ENCODE data around the gene TBC1D32.
A peak's percentile ranks its signal among the peaks of the same experiment; 100 is the strongest.
"Not testable (repeated sequence)": the region's sequence is repeated elsewhere in the genome, so short reads cannot be mapped to it uniquely, and the experiment has no call there.

Gene TBC1D32, protein sequence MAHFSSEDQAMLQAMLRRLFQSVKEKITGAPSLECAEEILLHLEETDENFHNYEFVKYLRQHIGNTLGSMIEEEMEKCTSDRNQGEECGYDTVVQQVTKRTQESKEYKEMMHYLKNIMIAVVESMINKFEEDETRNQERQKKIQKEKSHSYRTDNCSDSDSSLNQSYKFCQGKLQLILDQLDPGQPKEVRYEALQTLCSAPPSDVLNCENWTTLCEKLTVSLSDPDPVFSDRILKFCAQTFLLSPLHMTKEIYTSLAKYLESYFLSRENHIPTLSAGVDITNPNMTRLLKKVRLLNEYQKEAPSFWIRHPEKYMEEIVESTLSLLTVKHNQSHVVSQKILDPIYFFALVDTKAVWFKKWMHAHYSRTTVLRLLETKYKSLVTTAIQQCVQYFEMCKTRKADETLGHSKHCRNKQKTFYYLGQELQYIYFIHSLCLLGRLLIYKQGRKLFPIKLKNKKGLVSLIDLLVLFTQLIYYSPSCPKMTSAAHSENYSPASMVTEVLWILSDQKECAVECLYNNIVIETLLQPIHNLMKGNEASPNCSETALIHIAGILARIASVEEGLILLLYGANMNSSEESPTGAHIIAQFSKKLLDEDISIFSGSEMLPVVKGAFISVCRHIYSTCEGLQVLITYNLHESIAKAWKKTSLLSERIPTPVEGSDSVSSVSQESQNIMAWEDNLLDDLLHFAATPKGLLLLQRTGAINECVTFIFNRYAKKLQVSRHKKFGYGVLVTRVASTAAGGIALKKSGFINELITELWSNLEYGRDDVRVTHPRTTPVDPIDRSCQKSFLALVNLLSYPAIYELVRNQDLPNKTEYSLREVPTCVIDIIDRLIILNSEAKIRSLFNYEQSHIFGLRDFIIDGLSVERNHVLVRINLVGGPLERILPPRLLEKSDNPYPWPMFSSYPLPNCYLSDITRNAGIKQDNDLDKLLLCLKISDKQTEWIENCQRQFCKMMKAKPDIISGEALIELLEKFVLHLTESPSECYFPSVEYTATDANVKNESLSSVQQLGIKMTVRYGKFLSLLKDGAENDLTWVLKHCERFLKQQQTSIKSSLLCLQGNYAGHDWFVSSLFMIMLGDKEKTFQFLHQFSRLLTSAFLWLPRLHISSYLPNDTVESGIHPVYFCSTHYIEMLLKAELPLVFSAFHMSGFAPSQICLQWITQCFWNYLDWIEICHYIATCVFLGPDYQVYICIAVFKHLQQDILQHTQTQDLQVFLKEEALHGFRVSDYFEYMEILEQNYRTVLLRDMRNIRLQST

GRCh38 chr6:121334299-121335086 is at the start of gene TBC1D32:
Gene TBC1D32, minus strand, starts transcription at chr6:121334480. Its CDS starts 50 bp downstream, at chr6:121334430.
- DNase-seq (ENCODE audit: low spot score): peak; percentile 96

DNA sequence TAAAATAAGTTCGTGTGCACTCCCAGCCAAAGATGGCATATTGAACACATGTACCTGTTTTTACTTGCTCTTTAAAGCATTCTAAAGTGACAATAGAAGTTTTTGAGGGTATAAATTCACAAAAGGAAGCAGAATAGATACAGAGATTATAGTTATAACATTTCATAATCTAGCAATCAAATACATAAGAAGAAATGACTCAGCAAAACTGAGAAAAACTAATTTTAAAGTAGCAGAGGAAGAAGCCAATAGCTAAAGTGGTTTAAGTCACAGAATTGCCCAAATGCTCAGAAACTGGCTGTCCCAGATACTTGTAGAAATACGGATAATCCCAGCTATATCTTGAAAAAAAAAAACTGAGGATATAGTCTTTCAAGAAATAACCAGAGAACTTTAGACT is 49.2 kb upstream of the TBC1D32 start:
- no peak for DNase-seq (ENCODE audit: low spot score)

- no peak for DNase-seq (ENCODE audit: low spot score)
Observed at GRCh38 chr6:121382467-121383121, 48.3 kb upstream of the TBC1D32 start.

DNA sequence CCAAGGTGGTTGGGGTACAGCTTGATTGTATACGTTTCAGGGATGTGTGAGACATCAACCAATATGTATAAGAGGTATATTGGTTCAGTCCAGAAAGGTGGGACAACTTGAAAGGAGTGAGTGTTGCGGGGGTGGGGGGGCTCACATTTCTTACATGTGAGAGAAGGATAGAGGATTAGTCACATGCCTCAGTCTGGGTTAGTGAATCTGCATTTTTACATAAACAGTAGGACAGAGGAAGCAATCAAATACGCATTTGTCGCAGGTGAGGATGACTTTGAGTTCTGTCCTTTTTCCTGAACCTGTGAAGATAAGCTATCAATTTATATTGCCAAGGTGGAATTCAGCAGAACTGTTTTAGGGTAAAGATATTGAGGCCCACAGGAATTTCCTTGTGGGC is 42.1 kb upstream of the TBC1D32 start:
- DNase-seq (ENCODE audit: low spot score): no peak

GRCh38 chr6:121374219-121374618 is 39.9 kb upstream of the TBC1D32 start:
- DNase-seq (ENCODE audit: low spot score): not testable (repeated sequence)

DNA sequence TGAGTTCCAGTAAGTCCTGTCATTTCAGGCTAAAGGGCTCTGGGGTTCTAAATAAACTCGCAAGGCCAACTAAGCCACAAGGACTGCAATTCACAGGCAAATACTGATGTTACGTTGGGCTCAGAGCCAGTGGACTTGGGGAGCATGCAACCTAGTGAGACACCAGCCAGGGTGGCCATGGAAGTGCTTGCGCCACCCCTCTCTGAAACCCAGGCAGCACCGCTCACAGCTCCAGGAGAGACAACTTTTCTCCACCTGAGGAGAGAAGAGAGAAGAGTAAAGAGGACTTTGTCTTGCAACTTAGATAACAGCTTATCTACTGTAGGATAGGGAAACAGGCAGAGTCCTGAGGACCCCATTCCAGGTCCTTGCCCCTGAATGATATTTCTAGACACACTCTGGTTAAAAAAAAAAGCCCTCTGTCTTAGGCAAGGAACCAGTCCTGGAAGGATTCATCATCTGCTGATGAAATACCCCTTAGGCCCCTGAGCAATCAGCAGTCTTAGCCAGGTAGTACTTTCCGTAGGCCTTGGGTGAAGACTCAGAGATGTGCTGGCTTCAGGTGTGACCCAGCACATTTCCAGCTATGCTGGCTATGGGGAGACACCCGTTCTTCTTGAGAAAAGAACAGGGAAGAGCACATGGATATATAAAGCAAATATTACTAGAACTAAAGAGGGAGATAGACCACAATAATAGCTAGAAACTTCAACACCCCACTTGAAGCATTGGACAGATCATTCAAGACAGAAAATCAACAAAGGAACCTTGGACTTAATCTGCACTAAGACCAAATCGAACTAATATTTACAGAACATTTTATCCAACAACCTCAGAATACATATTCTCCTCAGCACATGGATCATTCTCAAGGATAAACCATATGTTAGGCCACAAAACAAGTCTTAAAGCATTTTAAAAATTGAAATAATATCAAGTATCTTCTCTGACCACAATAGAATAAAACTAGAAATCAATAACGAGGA is 31.5 kb upstream of the TBC1D32 start:
- no peak for DNase-seq (ENCODE audit: low spot score)

DNA sequence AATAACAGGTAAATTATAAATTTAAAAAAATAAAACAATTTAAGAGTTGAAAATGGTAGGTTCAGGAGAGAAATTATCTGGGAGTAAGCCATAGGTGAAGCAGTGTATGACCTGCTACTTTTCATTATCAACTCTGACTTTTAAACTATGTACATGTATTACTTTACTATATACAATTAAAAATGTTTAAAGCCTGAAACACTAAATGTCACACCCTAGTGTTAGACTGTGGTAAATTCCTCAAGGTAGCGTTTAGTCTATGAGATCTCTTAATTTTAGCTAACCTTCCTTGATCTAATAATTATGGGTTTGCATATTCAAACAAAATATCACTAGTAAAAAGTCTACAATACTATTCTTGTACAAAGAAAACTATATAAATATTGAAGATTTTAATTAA is 22.3 kb upstream of the TBC1D32 start:
- no peak for DNase-seq (ENCODE audit: low spot score)

- DNase-seq (ENCODE audit: low spot score): no peak
Observed at GRCh38 chr6:121354764-121355163, 20.5 kb upstream of the TBC1D32 start.

- no peak for DNase-seq (ENCODE audit: low spot score)
Observed at GRCh38 chr6:121352941-121353340, 18.7 kb upstream of the TBC1D32 start.

DNA sequence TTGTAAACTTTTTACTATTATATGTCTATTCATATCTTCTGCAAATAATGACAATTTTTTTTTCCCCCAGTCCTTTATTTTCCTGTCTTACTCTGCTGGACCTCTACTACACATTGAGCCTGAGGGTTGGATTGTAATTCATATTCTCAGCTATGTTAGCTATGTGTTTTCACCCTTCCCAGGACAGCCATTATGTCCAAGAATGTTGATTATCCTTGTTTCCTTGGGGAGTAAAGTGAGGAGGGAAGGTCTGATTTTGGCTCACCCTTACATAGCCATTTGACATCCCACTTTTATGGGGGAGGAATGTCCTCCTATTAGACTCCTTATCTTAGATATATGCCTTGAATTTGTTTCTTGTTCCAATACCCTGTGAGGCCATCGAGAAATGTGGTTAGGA is 17.6 kb upstream of the TBC1D32 start:
- DNase-seq (ENCODE audit: low spot score): no peak

GRCh38 chr6:121349596-121349995 is 15.3 kb upstream of the TBC1D32 start:
- DNase-seq (ENCODE audit: low spot score): no peak

DNA sequence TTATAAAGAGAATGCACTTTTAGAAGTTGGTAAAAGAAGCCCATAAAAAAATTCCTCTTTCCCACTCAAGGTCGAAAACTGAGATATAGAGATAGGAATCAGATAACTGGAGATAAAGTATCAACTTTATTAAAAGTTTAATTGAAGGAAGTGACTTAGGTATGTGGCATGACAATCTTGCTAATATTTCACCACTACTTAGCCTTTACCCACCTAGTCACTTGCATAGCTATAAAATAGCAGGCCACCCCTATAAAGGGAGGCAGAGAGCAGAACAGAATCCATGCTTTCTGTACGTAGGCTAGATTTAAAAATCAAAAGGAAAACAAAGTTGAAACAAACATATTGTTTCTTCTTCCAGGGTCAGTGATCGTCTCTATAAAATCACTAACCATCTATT is 13.2 kb upstream of the TBC1D32 start:
- no peak for DNase-seq (ENCODE audit: low spot score)

DNA sequence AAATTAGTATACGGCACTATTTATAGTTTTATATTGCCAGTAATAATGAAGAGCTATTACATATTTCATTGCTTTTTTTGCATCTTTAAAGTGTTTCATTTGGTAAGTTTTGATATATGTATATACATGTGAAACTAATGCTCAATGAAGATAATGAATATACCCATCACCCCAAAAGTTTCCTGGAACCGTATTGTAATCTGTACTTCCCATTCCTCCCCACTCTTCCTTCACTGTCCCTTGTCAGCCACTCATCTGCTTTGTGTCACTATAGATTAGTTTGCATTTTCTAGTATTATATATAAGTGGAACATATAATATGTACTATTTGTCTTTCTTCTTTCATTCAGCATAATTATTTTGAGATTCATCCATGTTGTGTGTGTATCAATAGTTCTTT is 10.3 kb upstream of the TBC1D32 start:
- no peak for DNase-seq (ENCODE audit: low spot score)

DNA sequence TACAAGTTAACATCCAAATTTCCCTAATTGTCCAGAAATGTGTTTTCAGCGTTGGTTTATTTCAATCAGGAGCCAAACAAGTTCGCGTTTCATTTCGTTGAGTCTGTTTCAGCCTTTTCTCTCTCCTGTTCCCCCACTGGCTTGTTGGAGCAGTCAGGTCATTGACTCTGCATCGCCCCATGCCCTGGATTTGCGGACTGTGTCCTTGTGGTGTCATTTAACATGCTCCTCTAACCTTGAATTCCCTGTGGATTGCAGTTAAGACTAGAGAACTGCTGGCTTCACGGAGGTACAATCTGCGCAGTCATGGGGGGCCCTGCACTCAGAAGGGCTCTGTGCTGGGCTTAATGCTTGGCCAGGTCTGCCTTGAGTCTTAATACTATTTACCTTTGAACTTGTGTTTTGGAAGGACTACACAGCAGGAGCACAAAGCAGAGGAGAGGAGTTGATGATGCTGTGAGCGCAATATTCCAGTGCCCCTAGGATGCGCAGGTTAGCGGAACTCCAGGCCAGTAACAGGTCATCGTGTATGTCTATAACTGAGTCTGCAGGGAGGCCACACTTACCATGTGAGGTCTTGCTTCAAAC is 5.5 kb upstream of the TBC1D32 start:
- no peak for DNase-seq (ENCODE audit: low spot score)

DNA sequence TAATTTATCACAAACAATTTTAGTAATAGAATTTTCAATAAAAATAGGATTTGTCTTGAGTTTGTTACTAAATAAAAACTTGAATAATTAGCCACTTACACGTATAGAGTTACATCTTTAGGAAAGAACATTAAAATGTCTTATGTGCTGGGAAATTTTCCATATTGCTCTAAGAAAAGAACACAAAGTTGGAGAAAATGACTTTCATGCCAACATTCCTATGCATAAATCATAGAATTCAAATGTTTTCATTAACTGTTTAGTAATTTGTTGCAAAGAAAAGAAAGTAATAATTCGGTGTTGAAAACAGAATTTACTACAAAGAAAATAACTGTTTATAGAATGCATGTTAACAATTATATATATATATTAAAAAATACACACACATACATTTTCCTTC is 4.7 kb upstream of the TBC1D32 start:
- DNase-seq (ENCODE audit: low spot score): no peak

DNA sequence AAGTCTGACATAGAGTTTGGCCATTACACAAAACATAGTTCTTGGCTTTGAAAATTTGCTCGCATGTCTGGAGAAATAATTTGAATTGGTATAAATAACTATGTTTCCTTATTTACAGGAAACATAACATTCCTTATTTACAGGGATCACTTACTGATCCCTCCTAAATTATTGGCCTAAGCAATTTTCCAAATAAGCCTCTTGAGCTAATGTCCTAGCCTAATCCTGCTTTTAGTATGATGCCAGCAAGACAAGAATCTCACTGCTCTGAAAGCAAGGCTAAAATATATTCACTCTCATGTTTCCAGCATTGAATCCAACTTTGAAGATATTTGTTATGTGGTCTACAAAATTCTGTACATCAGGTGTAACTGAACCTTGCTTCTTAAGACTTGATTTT is 4.1 kb upstream of the TBC1D32 start:
- no peak for DNase-seq (ENCODE audit: low spot score)

DNA sequence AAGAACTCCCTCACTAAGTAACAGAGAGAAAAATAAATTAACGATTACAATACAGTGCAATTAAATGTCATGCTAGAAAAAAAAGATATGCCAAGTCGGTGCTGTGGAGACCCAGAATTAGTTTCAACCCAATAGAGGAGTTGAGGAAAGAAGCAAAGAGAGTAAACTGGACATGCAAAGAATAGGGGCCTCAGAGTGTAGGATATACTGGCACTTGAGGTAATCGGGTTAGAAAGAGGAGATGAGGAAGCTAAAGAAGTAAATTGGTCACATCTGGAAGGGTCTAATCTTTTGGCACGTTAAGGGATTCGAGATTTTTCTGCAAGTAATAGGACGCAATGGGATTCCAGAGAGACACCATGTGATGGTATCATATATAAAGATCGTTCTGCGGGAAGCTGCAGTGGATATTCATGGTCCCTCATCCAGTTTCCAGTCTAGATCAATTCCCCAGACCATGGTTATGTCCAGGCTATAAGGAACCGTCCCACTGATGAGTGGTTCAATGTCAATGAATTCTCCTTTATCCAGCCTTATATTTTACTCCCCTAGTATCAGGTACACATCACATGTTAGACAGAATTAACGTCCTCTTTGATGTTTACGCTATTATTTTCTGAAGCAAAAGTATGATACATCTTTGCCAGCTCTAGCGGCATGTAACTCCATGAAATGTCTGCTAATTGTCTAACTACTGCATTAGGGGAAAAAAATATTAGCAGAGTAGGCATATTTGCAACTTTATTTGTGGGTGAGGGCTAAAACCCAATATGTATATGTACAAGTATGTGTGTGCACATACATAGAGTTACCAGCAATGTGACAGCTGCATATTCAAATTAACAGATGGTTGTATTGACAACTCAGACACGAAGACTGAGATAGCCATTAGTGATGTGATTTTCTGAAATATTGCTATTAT is 1.1 kb upstream of the TBC1D32 start:
- peak; percentile 30 for DNase-seq (ENCODE audit: low spot score)

DNA sequence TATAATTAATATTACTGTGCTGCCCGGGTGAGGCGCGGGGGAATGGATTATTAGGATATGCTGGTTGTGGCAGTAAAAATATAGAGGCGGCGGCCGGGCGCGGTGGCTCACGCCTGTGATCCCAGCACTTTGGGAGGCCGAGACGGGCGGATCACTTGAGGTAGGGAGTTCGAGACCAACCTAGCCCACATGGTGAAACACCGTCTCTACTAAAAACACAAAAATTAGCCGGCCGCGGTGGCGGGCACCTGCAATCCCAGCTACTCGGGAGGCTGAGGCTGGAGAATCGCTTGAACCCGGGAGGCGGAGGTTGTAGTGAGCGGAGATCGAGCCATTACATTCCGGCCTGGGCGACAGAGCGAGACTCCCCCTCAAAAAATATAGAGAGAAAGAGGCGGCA is 586 bp downstream of the TBC1D32 start:
- peak; percentile 29 for DNase-seq (ENCODE audit: low spot score)

Data from D341Med (cell line).